ENCODE measurements around the gene RPS3.

DNA sequence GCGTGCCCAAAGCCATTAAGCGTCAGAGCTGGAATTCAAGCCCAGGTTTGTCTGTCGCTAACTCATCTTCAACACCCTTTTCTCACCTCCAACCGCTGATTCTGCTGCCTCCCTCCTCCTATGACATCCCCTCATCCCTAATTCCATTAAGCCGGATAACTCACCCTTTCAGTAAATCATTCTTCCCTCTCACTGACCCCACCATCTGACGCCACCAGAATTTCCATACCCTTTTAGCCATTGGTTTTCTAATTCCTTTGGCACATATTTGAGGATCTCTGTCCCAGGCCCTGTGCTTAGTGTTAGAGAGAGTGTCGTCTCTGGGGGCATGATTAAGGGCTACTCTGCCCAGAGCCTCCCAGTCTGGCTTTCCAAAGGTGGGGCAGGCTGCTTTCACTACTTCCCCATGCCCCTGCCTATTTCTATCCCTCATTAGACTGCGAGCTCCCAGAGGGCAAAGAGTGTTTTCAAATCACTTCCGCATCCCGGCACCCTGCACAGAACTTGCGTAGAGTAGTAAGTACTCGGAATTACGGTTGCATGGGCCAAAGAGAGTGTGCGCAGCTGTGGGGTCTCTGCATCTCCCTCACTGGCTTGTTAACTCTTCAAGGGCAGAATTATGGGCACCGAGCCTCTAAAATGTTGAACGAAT, 29.8 kb downstream of the RPS3 start:
- TF ChIP-seq MAFK (IDR thresholded peaks at IDR 0.05; ENCODE audit: partially characterized antibody): no peak
- TF ChIP-seq, protein P1, sequence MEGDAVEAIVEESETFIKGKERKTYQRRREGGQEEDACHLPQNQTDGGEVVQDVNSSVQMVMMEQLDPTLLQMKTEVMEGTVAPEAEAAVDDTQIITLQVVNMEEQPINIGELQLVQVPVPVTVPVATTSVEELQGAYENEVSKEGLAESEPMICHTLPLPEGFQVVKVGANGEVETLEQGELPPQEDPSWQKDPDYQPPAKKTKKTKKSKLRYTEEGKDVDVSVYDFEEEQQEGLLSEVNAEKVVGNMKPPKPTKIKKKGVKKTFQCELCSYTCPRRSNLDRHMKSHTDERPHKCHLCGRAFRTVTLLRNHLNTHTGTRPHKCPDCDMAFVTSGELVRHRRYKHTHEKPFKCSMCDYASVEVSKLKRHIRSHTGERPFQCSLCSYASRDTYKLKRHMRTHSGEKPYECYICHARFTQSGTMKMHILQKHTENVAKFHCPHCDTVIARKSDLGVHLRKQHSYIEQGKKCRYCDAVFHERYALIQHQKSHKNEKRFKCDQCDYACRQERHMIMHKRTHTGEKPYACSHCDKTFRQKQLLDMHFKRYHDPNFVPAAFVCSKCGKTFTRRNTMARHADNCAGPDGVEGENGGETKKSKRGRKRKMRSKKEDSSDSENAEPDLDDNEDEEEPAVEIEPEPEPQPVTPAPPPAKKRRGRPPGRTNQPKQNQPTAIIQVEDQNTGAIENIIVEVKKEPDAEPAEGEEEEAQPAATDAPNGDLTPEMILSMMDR (IDR thresholded peaks at IDR 0.05): no peak
- no peak for TF ChIP-seq CEBPB (IDR thresholded peaks at IDR 0.05)
- TF ChIP-seq, protein P2, sequence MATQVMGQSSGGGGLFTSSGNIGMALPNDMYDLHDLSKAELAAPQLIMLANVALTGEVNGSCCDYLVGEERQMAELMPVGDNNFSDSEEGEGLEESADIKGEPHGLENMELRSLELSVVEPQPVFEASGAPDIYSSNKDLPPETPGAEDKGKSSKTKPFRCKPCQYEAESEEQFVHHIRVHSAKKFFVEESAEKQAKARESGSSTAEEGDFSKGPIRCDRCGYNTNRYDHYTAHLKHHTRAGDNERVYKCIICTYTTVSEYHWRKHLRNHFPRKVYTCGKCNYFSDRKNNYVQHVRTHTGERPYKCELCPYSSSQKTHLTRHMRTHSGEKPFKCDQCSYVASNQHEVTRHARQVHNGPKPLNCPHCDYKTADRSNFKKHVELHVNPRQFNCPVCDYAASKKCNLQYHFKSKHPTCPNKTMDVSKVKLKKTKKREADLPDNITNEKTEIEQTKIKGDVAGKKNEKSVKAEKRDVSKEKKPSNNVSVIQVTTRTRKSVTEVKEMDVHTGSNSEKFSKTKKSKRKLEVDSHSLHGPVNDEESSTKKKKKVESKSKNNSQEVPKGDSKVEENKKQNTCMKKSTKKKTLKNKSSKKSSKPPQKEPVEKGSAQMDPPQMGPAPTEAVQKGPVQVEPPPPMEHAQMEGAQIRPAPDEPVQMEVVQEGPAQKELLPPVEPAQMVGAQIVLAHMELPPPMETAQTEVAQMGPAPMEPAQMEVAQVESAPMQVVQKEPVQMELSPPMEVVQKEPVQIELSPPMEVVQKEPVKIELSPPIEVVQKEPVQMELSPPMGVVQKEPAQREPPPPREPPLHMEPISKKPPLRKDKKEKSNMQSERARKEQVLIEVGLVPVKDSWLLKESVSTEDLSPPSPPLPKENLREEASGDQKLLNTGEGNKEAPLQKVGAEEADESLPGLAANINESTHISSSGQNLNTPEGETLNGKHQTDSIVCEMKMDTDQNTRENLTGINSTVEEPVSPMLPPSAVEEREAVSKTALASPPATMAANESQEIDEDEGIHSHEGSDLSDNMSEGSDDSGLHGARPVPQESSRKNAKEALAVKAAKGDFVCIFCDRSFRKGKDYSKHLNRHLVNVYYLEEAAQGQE (IDR thresholded peaks at IDR 0.05): no peak
- TF ChIP-seq RNF2 (IDR thresholded peaks at IDR 0.05; ENCODE audit: borderline replicate concordance, low read depth): no peak
- no peak for TF ChIP-seq SREBF2 (IDR thresholded peaks at IDR 0.05)
- TF ChIP-seq, protein P3, sequence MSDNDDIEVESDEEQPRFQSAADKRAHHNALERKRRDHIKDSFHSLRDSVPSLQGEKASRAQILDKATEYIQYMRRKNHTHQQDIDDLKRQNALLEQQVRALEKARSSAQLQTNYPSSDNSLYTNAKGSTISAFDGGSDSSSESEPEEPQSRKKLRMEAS (IDR thresholded peaks at IDR 0.05): no peak
- TF ChIP-seq ZSCAN20 (CRISPR knock-in tag; IDR thresholded peaks at IDR 0.05): no peak
- no peak for TF ChIP-seq ZNF302 (CRISPR knock-in tag; IDR thresholded peaks at IDR 0.05)
- no peak for TF ChIP-seq CBX2 (IDR thresholded peaks at IDR 0.05; ENCODE audit: borderline replicate concordance, low read depth)
- TF ChIP-seq, protein P4, sequence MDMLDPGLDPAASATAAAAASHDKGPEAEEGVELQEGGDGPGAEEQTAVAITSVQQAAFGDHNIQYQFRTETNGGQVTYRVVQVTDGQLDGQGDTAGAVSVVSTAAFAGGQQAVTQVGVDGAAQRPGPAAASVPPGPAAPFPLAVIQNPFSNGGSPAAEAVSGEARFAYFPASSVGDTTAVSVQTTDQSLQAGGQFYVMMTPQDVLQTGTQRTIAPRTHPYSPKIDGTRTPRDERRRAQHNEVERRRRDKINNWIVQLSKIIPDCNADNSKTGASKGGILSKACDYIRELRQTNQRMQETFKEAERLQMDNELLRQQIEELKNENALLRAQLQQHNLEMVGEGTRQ (IDR thresholded peaks at IDR 0.05): no peak
- TF ChIP-seq FOSL2 (IDR thresholded peaks at IDR 0.05): no peak
- no peak for TF ChIP-seq FOSL2 (CRISPR knock-in tag; IDR thresholded peaks at IDR 0.05)
- no peak for TF ChIP-seq SMC3 (IDR thresholded peaks at IDR 0.05)
- no peak for TF ChIP-seq POLR2A (IDR thresholded peaks at IDR 0.05; ENCODE audit: low read length)

Measured in A549 (cell line).